Occipital lobe (tissue), 2 donors: ENCODE measurements around the gene HORMAD1. TPM values are rescaled to one million over a fixed set of nuclear protein-coding genes. Genes with fewer than 3 reads are reported as not detected.

Experiments
- small RNA-seq: library from RNA; depleted of rRNA; stranded (forward); fragments of <200 nt; gene quantifications from one replicate; pipeline ENCODE3, GENCODE V24; 2014
- total RNA-seq: library from RNA; depleted of rRNA; stranded (reverse); fragments of >200 nt; gene quantifications from one replicate; pipeline ENCODE4 v1.2.3, GENCODE V29; 2014

The HORMAD1 gene
- total RNA-seq, 1 donor from 2014 or later, result 0.78 TPM

Small RNA genes lying within 50 kb of the gene (small RNA-seq; reads per million reads assigned to genes)
- not detected for gene RNU6-1042P

Other genes with a start within 250 kb of the HORMAD1 start
- 17.6 TPM for gene TARS2, start 233.5 kb downstream of the HORMAD1 start, total RNA-seq
- 0.94 TPM for gene ECM1, start 212.8 kb downstream of the HORMAD1 start, total RNA-seq
- gene FALEC, start 205.1 kb downstream of the HORMAD1 start, total RNA-seq, result 1.1 TPM
- 0.31 TPM for gene ADAMTSL4, start 171.5 kb downstream of the HORMAD1 start, total RNA-seq
- gene MCL1, start 141.3 kb downstream of the HORMAD1 start, total RNA-seq, result 146 TPM
- 105 TPM for gene ENSA, start 91.3 kb downstream of the HORMAD1 start, total RNA-seq
- gene GOLPH3L, start 23.7 kb downstream of the HORMAD1 start, total RNA-seq, result 5.8 TPM
- gene CTSS, start 44.9 kb upstream of the HORMAD1 start, total RNA-seq, result 11.9 TPM
- gene CTSK, start 87.4 kb upstream of the HORMAD1 start, total RNA-seq, result 7.2 TPM
- gene ARNT, start 155.7 kb upstream of the HORMAD1 start, total RNA-seq, result 20.0 TPM
- gene CTXND2, start 166.2 kb upstream of the HORMAD1 start, total RNA-seq, result not detected
- gene SETDB1, start 205.5 kb upstream of the HORMAD1 start, total RNA-seq, result 51.5 TPM